GM12878 (cell line): Measurements from ENCODE around the gene IQGAP3.

Experiments
- CTCF ChIP-seq, 3 experiments: IDR thresholded peaks in 2 of 3; conservative IDR thresholded peaks in 1 of 3; 2 replicates each; pipeline ENCODE4 v1.5.1; 2011; ENCODE audit warnings: low read depth in 3 of 3, low read length in 3 of 3, mild to moderate bottlenecking in 3 of 3, control low read depth in 2 of 3, moderate library complexity in 2 of 3, inconsistent platforms in 1 of 3, mixed read lengths in 1 of 3; ENCODE audit not compliant: control insufficient read depth in 2 of 3, insufficient read depth in 1 of 3; ENCODE audit errors: extremely low read depth in 1 of 3
- ESRRA ChIP-seq: IDR thresholded peaks from 2 replicates; pipeline ENCODE4 v1.6.1; 2012; ENCODE audit warnings: mild to moderate bottlenecking, low read length, improper control_type of control experiment
- EZH2 ChIP-seq: IDR thresholded peaks from 2 replicates; pipeline ENCODE4 v1.6.1; 2012; ENCODE audit warnings: low read depth, mild to moderate bottlenecking, control low read depth, inconsistent platforms, low read length, borderline replicate concordance; ENCODE audit not compliant: control insufficient read depth
- GABPA ChIP-seq: IDR thresholded peaks from 2 replicates; pipeline ENCODE4 v1.6.1; 2014; ENCODE audit warnings: antibody characterized with exemption, low read depth, mild to moderate bottlenecking, inconsistent platforms
- SP1 ChIP-seq: IDR thresholded peaks from one replicate; pipeline ENCODE4 v1.6.1; 2011; ENCODE audit warnings: low read depth, low read length

DNA sequence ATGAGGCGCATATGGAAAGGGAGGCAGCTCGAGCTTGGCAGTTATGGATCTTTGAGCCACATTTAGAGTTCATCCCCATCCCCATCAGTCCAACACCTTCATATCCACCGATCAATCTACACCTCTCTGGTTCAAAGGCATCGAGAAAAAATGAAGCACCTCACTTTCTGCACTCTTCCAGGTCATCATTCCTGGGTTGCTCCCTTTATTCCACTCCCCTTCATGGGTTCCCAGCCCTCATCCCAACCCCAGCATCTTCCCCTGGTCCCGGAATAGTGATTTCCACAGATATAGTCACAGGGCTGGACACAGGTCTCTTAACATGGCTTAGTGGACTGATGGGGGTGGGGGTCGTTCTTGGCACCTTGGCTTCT lies 47.2 kb upstream of the IQGAP3 start:
- TF ChIP-seq ESRRA = no peak
- TF ChIP-seq CTCF (IDR thresholded peaks at IDR 0.05 in 2 of 3, conservative IDR thresholded peaks at IDR 0.05 in 1 of 3; ENCODE audit: control insufficient read depth in 2 of 3, extremely low read depth in 1 of 3, insufficient read depth in 1 of 3, low read depth in 3 of 3, low read length in 3 of 3) = no peak
- TF ChIP-seq GABPA = no peak
- TF ChIP-seq SP1 = no peak
- TF ChIP-seq EZH2 = no peak
